Right lobe of liver (tissue), 6 donors: Measurements from ENCODE around the gene DYSF. TPM values are rescaled to one million over a fixed set of nuclear protein-coding genes. Genes with fewer than 3 reads are reported as not detected.
A peak's percentile ranks its signal among the peaks of the same experiment; 100 is the strongest.

Experiments
- ATAC-seq, 4 donors: fragments of 200-7000 bp; cut with Tn5 transposase; one replicate each; pipeline ENCODE4 v1.9.1; 2020; ENCODE audit warnings: mild to moderate bottlenecking in 4 of 4, moderate library complexity in 4 of 4
- DNase-seq, 3 donors: peaks; one replicate each; pipeline ENCODE4 v3.0.0-alpha.2; 2020
- H3K27ac ChIP-seq, 3 donors: fragments of 200-600 bp; one replicate each; pipeline ENCODE4 v1.8.0; 2022
- H3K27me3 ChIP-seq, 2 donors: fragments of 200-600 bp; one replicate each; pipeline ENCODE4 v1.8.0; 2022
- H3K36me3 ChIP-seq, 4 donors: fragments of 200-600 bp; sonication (generic) in 1 of 4; one replicate each; pipeline versions ENCODE4 v1.5.1 to v1.8.0; 2017 to 2022; ENCODE audit warnings: control low read depth in 1 of 4
- H3K4me1 ChIP-seq, 4 donors: fragments of 200-600 bp; sonication (generic) in 1 of 4; one replicate each; pipeline versions ENCODE4 v1.5.1 to v1.8.0; 2017 to 2022; ENCODE audit warnings: control low read depth in 1 of 4
- H3K4me3 ChIP-seq, 3 donors: fragments of 200-600 bp; one replicate each; pipeline ENCODE4 v1.8.0; 2022
- H3K9me3 ChIP-seq, 4 donors: fragments of 200-600 bp; sonication (generic) in 1 of 4; one replicate each; pipeline versions ENCODE4 v1.5.1 to v1.8.0; 2017 to 2022; ENCODE audit warnings: control low read depth in 1 of 4
- CTCF ChIP-seq, 4 donors: fragments of 200-600 bp in 3 of 4; fragments of 450-650 bp in 1 of 4; IDR thresholded peaks; one replicate each; pipeline versions ENCODE4 v1.5.1 to v1.8.0; 2016 to 2022; ENCODE audit warnings: antibody characterized with exemption in 4 of 4, mild to moderate bottlenecking in 2 of 4
- POLR2A ChIP-seq: fragments of 450-650 bp; IDR thresholded peaks from one replicate; pipeline ENCODE4 v1.6.1; 2017; ENCODE audit warnings: antibody characterized with exemption, mild to moderate bottlenecking
- WGBS: methylation state at CpG from one replicate; pipeline ENCODE4 v1.1.6; 2018; ENCODE audit warnings: low coverage, low lambda C conversion rate; ENCODE audit not compliant: insufficient coverage; ENCODE audit errors: missing lambda C conversion rate; 5-methylcytosine and 5-hydroxymethylcytosine counted together
- intact Hi-C, 2 donors: fragments of 100-400 bp; cut with DNase I; formaldehyde crosslinking; loops; one replicate each; pipeline versions ENCODE4 v1.11.2 to v1.14.1; 2022
- total RNA-seq, 6 experiments: library from RNA; depleted of rRNA in 2 of 6; stranded (reverse); fragments of >200 nt in 2 of 6; fragmentation: NEBNext Ultra II Directional in 3 of 6; extraction: Animal tissue kit (Norgen Biotek cat#: 25700) in 3 of 6; gene quantifications; one replicate each; pipeline versions ENCODE4 v1.1.0 to v1.2.4, GENCODE V29; 2016 to 2023
- donor health status: DM: no; HTN: yes; CAD: no.
- donor health status: DM: no; HTN: no; CAD: no.
- donor health status: DM: no; HTN: no; CAD: no.
- donor health status: DM: no; HTN: yes; CAD: no.
- donor health status: DM: no; HTN: yes; CAD: no.

Gene DYSF
- total RNA-seq, 6 experiments from 2014 or later, result 21.8 to 55.0 (median 32.9) TPM

- H3K36me3 ChIP-seq, result no peaks in the 10 kb centered on the region
- H3K9me3 ChIP-seq, result no peaks in the 10 kb centered on the region
- 92% methylated on average over 3 of the region's 4 CpGs for WGBS
- TF ChIP-seq CTCF (IDR thresholded peaks at IDR 0.05), result no peak
- no peak for TF ChIP-seq POLR2A
- no peak overlapping the region for H3K4me3 ChIP-seq
- DNase-seq (no peak), ATAC-seq (no peak)
- no peak overlapping the region for H3K27ac ChIP-seq
- intact Hi-C loops, result no loop called here
- H3K4me1 ChIP-seq, result no peaks in the 10 kb centered on the region
- H3K27me3 ChIP-seq, result no peaks in the 10 kb centered on the region
Observed at GRCh38 chr2:71714601-71715240, 261.4 kb downstream of the DYSF start.

GRCh38 chr2:71715241-71715750 lies 261.9 kb downstream of the DYSF start:
- H3K27ac ChIP-seq, result no peak overlapping the region
- no peaks in the 10 kb centered on the region for H3K27me3 ChIP-seq
- intact Hi-C loops, result no loop called here
- DNase-seq, result no peak
- no peaks in the 10 kb centered on the region for H3K36me3 ChIP-seq
- TF ChIP-seq CTCF (IDR thresholded peaks at IDR 0.05) (no peak), POLR2A (no peak)
- H3K4me1 ChIP-seq, result no peaks in the 10 kb centered on the region
- 92% methylated on average over 4 of the region's 6 CpGs for WGBS
- no peak overlapping the region for H3K4me3 ChIP-seq
- H3K9me3 ChIP-seq, result no peaks in the 10 kb centered on the region
- ATAC-seq, result no peak

GRCh38 chr2:71715951-71716696 lies 262.8 kb downstream of the DYSF start:
- intact Hi-C loops, result no loop called here
- Histone ChIP-seq H3K9me3 (no peaks in the 10 kb centered on the region), H3K4me1 (peaks cover 0 to 2% (median 0%) of the 10 kb centered on the region in 4 donors), H3K36me3 (no peaks in the 10 kb centered on the region), H3K27ac (no peak overlapping the region), H3K4me3 (no peak overlapping the region), H3K27me3 (no peaks in the 10 kb centered on the region)
- 0% methylated on average over 1 of the region's 4 CpGs for WGBS
- TF ChIP-seq CTCF (IDR thresholded peaks at IDR 0.05), result no peak
- TF ChIP-seq POLR2A, result no peak
- DNase-seq (no peak), ATAC-seq (no peak)

GRCh38 chr2:71716697-71717624 lies 263.6 kb downstream of the DYSF start:
- H3K4me1 ChIP-seq, result peaks cover 0 to 6% (median 0%) of the 10 kb centered on the region in 4 donors
- no peak overlapping the region for H3K4me3 ChIP-seq
- H3K27ac ChIP-seq, result no peak overlapping the region
- DNase-seq (peak in 2 of 3 donors; percentile 53 to 73), ATAC-seq (peak; percentile 50 to 76 (median 68))
- intact Hi-C loops, result no loop called here
- WGBS, result 48% methylated on average over 7 of the region's 17 CpGs
- H3K36me3 ChIP-seq, result no peaks in the 10 kb centered on the region
- TF ChIP-seq POLR2A (no peak), CTCF (IDR thresholded peaks at IDR 0.05) (no peak)
- H3K9me3 ChIP-seq, result no peaks in the 10 kb centered on the region
- H3K27me3 ChIP-seq, result no peaks in the 10 kb centered on the region
